ENCODE data around the gene AHNAK.

DNA sequence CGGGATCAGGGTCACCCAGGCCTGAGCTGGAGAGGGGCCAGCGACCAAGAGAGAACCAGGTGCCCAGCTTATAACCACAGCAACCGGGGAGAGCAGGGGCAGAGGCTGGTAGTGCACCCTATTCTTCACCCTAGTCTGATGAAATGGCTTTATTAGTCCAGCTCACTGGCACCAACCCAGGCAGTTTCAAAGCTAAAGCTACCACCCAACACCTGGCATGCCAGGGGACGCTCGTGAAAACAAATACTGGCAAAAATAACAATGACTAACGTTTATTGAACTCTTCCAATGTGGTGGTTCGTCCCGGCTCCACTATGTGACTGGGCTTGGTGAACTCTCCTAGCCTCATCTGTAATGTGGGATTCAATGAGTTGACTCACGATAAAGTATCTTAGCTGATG lies 97.2 kb downstream of the AHNAK start:
- TF ChIP-seq, protein P1, sequence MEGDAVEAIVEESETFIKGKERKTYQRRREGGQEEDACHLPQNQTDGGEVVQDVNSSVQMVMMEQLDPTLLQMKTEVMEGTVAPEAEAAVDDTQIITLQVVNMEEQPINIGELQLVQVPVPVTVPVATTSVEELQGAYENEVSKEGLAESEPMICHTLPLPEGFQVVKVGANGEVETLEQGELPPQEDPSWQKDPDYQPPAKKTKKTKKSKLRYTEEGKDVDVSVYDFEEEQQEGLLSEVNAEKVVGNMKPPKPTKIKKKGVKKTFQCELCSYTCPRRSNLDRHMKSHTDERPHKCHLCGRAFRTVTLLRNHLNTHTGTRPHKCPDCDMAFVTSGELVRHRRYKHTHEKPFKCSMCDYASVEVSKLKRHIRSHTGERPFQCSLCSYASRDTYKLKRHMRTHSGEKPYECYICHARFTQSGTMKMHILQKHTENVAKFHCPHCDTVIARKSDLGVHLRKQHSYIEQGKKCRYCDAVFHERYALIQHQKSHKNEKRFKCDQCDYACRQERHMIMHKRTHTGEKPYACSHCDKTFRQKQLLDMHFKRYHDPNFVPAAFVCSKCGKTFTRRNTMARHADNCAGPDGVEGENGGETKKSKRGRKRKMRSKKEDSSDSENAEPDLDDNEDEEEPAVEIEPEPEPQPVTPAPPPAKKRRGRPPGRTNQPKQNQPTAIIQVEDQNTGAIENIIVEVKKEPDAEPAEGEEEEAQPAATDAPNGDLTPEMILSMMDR (IDR thresholded peaks at IDR 0.05; ENCODE audit: insufficient read depth, low read length, poor library complexity, severe bottlenecking): no peak
- TF ChIP-seq EZH2phosphoT487 (conservative IDR thresholded peaks at IDR 0.05; ENCODE audit: low read length): no peak
